Right cardiac atrium (tissue), 5 donors: ENCODE data around the gene DAAM2. TPM values are rescaled to one million over a fixed set of nuclear protein-coding genes. Genes with fewer than 3 reads are reported as not detected.

ENCODE experiments used
- ATAC-seq, 2 donors: fragments of 200-7000 bp; cut with Tn5 transposase; one replicate each; pipeline versions ENCODE4 v1.8.0 to v1.9.1; 2020; ENCODE audit warnings: moderate library complexity in 2 of 2, mild to moderate bottlenecking in 1 of 2
- DNase-seq, 3 donors: peaks; one replicate each; pipeline ENCODE4 v3.0.0-alpha.2; 2020
- H3K27ac ChIP-seq: one replicate; pipeline ENCODE4 v1.5.1; 2013; ENCODE audit warnings: mild to moderate bottlenecking, low read length, control low read depth, moderate library complexity
- H3K27me3 ChIP-seq: one replicate; pipeline ENCODE4 v1.6.1; 2013; ENCODE audit not compliant: control insufficient read depth, insufficient read depth
- H3K4me1 ChIP-seq: one replicate; pipeline ENCODE4 v1.6.1; 2013; ENCODE audit warnings: low read length; ENCODE audit not compliant: control insufficient read depth, insufficient read depth
- H3K4me3 ChIP-seq: one replicate; pipeline ENCODE4 v1.5.1; 2013; ENCODE audit warnings: low read length, control low read depth
- H3K9me3 ChIP-seq: one replicate; pipeline ENCODE4 v1.6.1; 2013; ENCODE audit warnings: low read length; ENCODE audit not compliant: control insufficient read depth
- WGBS: extraction: QIAGEN DNeasy Blood & Tissue Kit; methylation state at CpG from one replicate; pipeline ENCODE4 v1.1.7; 2013; 5-methylcytosine and 5-hydroxymethylcytosine counted together
- intact Hi-C, 4 donors: fragments of 100-400 bp; cut with DNase I; formaldehyde crosslinking; loops; one replicate each; pipeline versions ENCODE4 v1.11.0 to v1.14.0; 2022 to 2023
- polyA plus RNA-seq: library from polyadenylated mRNA; stranded (reverse); fragments of 200-250 nt; gene quantifications from one replicate; pipeline ENCODE4 v1.2.3, GENCODE V29; 2013
- total RNA-seq, 4 donors: library from RNA; stranded (reverse); fragmentation: NEBNext Ultra II Directional; extraction: Animal tissue kit (Norgen Biotek cat#: 25700); gene quantifications; one replicate each; pipeline ENCODE4 v1.2.1, GENCODE V29; 2021
- donor health status: healthy with polysubstance abuse.
- donor health status: DM: no; HTN: yes; CAD: no.
- donor health status: DM: no; HTN: no; CAD: no.
- donor health status: DM: no; HTN: yes; CAD: no; lungs with severe emphysema.
- donor health status: DM: yes; HTN: yes; CAD: no.

The DAAM2 gene
- total and polyA plus RNA-seq, 5 donors = 7.2 to 11.5 (median 9.9) TPM

GRCh38 chr6:39901116-39901655 is 109.0 kb downstream of the DAAM2 start:
- Histone ChIP-seq H3K4me3 (no peak overlapping the region), H3K27ac (no peak overlapping the region), H3K27me3 (no peaks in the 10 kb centered on the region), H3K9me3 (no peaks in the 10 kb centered on the region), H3K4me1 (no peaks in the 10 kb centered on the region)
- DNase-seq (no peak), ATAC-seq (no peak)
- intact Hi-C loops = no loop called here
- 84% methylated on average over 10 of the region's 10 CpGs for WGBS

- Histone ChIP-seq H3K4me1 (no peaks in the 10 kb centered on the region), H3K4me3 (no peak overlapping the region), H3K27ac (no peak overlapping the region), H3K9me3 (no peaks in the 10 kb centered on the region), H3K27me3 (no peaks in the 10 kb centered on the region)
- ATAC-seq (peak; percentile 6), DNase-seq (peak in 2 of 3 donors; percentile 65 to 77)
- WGBS = 87% methylated on average over 19 of the region's 19 CpGs
- intact Hi-C loops = no loop called here
Measured at GRCh38 chr6:39901670-39902069, 109.5 kb downstream of the DAAM2 start.

- Histone ChIP-seq H3K4me1 (no peaks in the 10 kb centered on the region), H3K4me3 (no peak overlapping the region), H3K27ac (no peak overlapping the region), H3K27me3 (no peaks in the 10 kb centered on the region), H3K9me3 (no peaks in the 10 kb centered on the region)
- 86% methylated on average over 2 of the region's 2 CpGs for WGBS
- ATAC-seq (peak in 1 of 2 donors; percentile 11), DNase-seq (no peak)
- intact Hi-C loops = no loop called here
Measured at GRCh38 chr6:39902136-39902535, 110.0 kb downstream of the DAAM2 start.

GRCh38 chr6:39902786-39903465 is 110.8 kb downstream of the DAAM2 start:
- WGBS = 90% methylated on average over 4 of the region's 4 CpGs
- no peak for ATAC-seq

GRCh38 chr6:39903656-39904055 is 111.5 kb downstream of the DAAM2 start:
- H3K4me3 ChIP-seq = no peak overlapping the region
- no peak overlapping the region for H3K27ac ChIP-seq
- WGBS = 91% methylated on average over 6 of the region's 6 CpGs
- H3K4me1 ChIP-seq = no peaks in the 10 kb centered on the region
- intact Hi-C loops = no loop called here
- H3K27me3 ChIP-seq = no peaks in the 10 kb centered on the region
- ATAC-seq = no peak
- no peaks in the 10 kb centered on the region for H3K9me3 ChIP-seq
- DNase-seq = no peak

More at GRCh38 chr6:39902786-39903465, 110.8 kb downstream of the DAAM2 start:
- Histone ChIP-seq H3K9me3 (no peaks in the 10 kb centered on the region), H3K4me3 (no peak overlapping the region), H3K4me1 (no peaks in the 10 kb centered on the region), H3K27me3 (no peaks in the 10 kb centered on the region), H3K27ac (no peak overlapping the region)
- no peak for DNase-seq
- intact Hi-C loops = no loop called here

- no peaks in the 10 kb centered on the region for H3K27me3 ChIP-seq
- H3K9me3 ChIP-seq = no peaks in the 10 kb centered on the region
- 77% methylated on average over 4 of the region's 4 CpGs for WGBS
- ATAC-seq (no peak), DNase-seq (no peak)
- intact Hi-C loops = no loop called here
- H3K4me1 ChIP-seq = no peaks in the 10 kb centered on the region
- H3K4me3 ChIP-seq = no peak overlapping the region
- no peak overlapping the region for H3K27ac ChIP-seq
Measured at GRCh38 chr6:39904946-39905639, 112.9 kb downstream of the DAAM2 start.

- Histone ChIP-seq H3K4me3 (no peak overlapping the region), H3K4me1 (no peaks in the 10 kb centered on the region), H3K27me3 (no peaks in the 10 kb centered on the region), H3K27ac (no peak overlapping the region), H3K9me3 (no peaks in the 10 kb centered on the region)
- DNase-seq (no peak), ATAC-seq (no peak)
- WGBS = 80% methylated on average over 4 of the region's 4 CpGs
- intact Hi-C loops = no loop called here
Measured at GRCh38 chr6:39905640-39905975, 113.4 kb downstream of the DAAM2 start.

- H3K27ac ChIP-seq = no peak overlapping the region
- H3K9me3 ChIP-seq = no peaks in the 10 kb centered on the region
- no peak overlapping the region for H3K4me3 ChIP-seq
- intact Hi-C loops = no loop called here
- ATAC-seq = no peak
- 81% methylated on average over 13 of the region's 13 CpGs for WGBS
- H3K27me3 ChIP-seq = no peaks in the 10 kb centered on the region
- DNase-seq = no peak
- no peaks in the 10 kb centered on the region for H3K4me1 ChIP-seq
Measured at GRCh38 chr6:39906318-39906761, 114.2 kb downstream of the DAAM2 start.

GRCh38 chr6:39907871-39908575 is 115.8 kb downstream of the DAAM2 start:
- no peaks in the 10 kb centered on the region for H3K27me3 ChIP-seq
- 91% methylated on average over 5 of the region's 5 CpGs for WGBS
- no peak overlapping the region for H3K27ac ChIP-seq
- DNase-seq (no peak), ATAC-seq (no peak)
- H3K4me3 ChIP-seq = no peak overlapping the region
- H3K9me3 ChIP-seq = no peaks in the 10 kb centered on the region
- intact Hi-C loops = no loop called here
- no peaks in the 10 kb centered on the region for H3K4me1 ChIP-seq

GRCh38 chr6:39908838-39909583 is 116.8 kb downstream of the DAAM2 start:
- ATAC-seq (no peak), DNase-seq (no peak)
- Histone ChIP-seq H3K4me1 (no peaks in the 10 kb centered on the region), H3K9me3 (no peaks in the 10 kb centered on the region), H3K4me3 (no peak overlapping the region), H3K27ac (no peak overlapping the region), H3K27me3 (no peaks in the 10 kb centered on the region)
- 86% methylated on average over 13 of the region's 13 CpGs for WGBS
- intact Hi-C loops = no loop called here
